Caki2 (cell line): ENCODE results near the gene IP6K1. TPM values are rescaled to one million over a fixed set of nuclear protein-coding genes. Genes with fewer than 3 reads are reported as not detected.

Experiments
- DNase-seq: peaks from one replicate; pipeline ENCODE4 v3.0.0-alpha.2; 2015; ENCODE audit warnings: low read depth
- in situ Hi-C: cut with HindIII; loops from 2 replicates; pipeline ENCODE4 v1.10.0; 2016; ENCODE audit warnings: low sequenced_read_pairs, low pct_unique_long_range_greater_than_20kb, mixed read lengths
- total RNA-seq: library from RNA; depleted of rRNA; stranded (reverse); fragments of >200 nt; shearing (Covaris generic); gene quantifications from 2 replicates; pipeline ENCODE4 v1.2.3, GENCODE V29; 2014; ENCODE audit warnings: low replicate concordance

The IP6K1 gene
- total RNA-seq, 1 experiment from 2014 or later: 20.3 TPM

GRCh38 chr3:49738067-49738713, 48.2 kb downstream of the IP6K1 start:
- no peak for DNase-seq
- in situ Hi-C loops: no loop called here

- DNase-seq: no peak
- in situ Hi-C loops: no loop called here
Measured at GRCh38 chr3:49734752-49735151, 51.6 kb downstream of the IP6K1 start.

GRCh38 chr3:49733551-49733950, 52.8 kb downstream of the IP6K1 start:
- in situ Hi-C loops: no loop called here
- no peak for DNase-seq

GRCh38 chr3:49732597-49732996, 53.7 kb downstream of the IP6K1 start:
- in situ Hi-C loops: no loop called here
- DNase-seq: no peak

GRCh38 chr3:49729966-49730609, 56.3 kb downstream of the IP6K1 start:
- DNase-seq: no peak
- in situ Hi-C loops: no loop called here

- in situ Hi-C loops: no loop called here
Measured at GRCh38 chr3:49727924-49728361, 58.4 kb downstream of the IP6K1 start.

GRCh38 chr3:49727154-49727923, 59.0 kb downstream of the IP6K1 start:
- DNase-seq: no peak
- in situ Hi-C loops: no loop called here

More at GRCh38 chr3:49727924-49728361, 58.4 kb downstream of the IP6K1 start:
- DNase-seq: no peak

GRCh38 chr3:49725906-49726681, 60.2 kb downstream of the IP6K1 start:
- in situ Hi-C loops: no loop called here

GRCh38 chr3:49724586-49724985, 61.8 kb downstream of the IP6K1 start:
- no peak for DNase-seq
- in situ Hi-C loops: no loop called here

More at GRCh38 chr3:49725906-49726681, 60.2 kb downstream of the IP6K1 start:
- no peak for DNase-seq

GRCh38 chr3:49723628-49724551, 62.5 kb downstream of the IP6K1 start, which contains the start of gene GMPPB:
Gene GMPPB, minus strand, starts transcription at chr3:49723951. Its CDS starts 225 bp downstream, at chr3:49723726.
- in situ Hi-C loops: no loop called here
- DNase-seq: peak; percentile 89

GRCh38 chr3:49723296-49723627, 63.1 kb downstream of the IP6K1 start:
- in situ Hi-C loops: no loop called here
- peak; percentile 57 for DNase-seq

GRCh38 chr3:49722896-49723295, 63.4 kb downstream of the IP6K1 start:
- in situ Hi-C loops: no loop called here
- no peak for DNase-seq

GRCh38 chr3:49721896-49722781, 64.2 kb downstream of the IP6K1 start:
- in situ Hi-C loops: no loop called here
- DNase-seq: no peak

- in situ Hi-C loops: no loop called here
- no peak for DNase-seq
Measured at GRCh38 chr3:49721596-49721895, 64.8 kb downstream of the IP6K1 start.

GRCh38 chr3:49720855-49721595, 65.3 kb downstream of the IP6K1 start:
- DNase-seq: no peak
- in situ Hi-C loops: no loop called here

- peak; percentile 23 for DNase-seq
- in situ Hi-C loops: no loop called here
Measured at GRCh38 chr3:49719214-49719884, 67.0 kb downstream of the IP6K1 start, which contains the start of gene AMIGO3. Gene AMIGO3, minus strand, starts transcription at chr3:49719684. Its CDS starts 219 bp downstream, at chr3:49719465.
